BE2C (cell line): ENCODE data around the gene EHD3.

ENCODE experiments used
- DNase-seq: peaks from one replicate; pipeline ENCODE4 v3.0.0-alpha.2; 2020
- H3K27me3 ChIP-seq: fragments of 250-450 bp; sonication (Bioruptor Pico); 2 replicates; pipeline ENCODE4 v1.5.1; 2020; ENCODE audit warnings: mild to moderate bottlenecking
- H3K36me3 ChIP-seq: fragments of 250-450 bp; sonication (Bioruptor Pico); 2 replicates; pipeline ENCODE4 v1.5.1; 2020; ENCODE audit warnings: mild to moderate bottlenecking
- H3K4me1 ChIP-seq: fragments of 250-450 bp; sonication (Bioruptor Pico); 2 replicates; pipeline ENCODE4 v1.5.1; 2020
- H3K4me3 ChIP-seq: 2 replicates; pipeline ENCODE4 v1.5.1; 2011; ENCODE audit warnings: low read depth, low read length
- H3K9me3 ChIP-seq: fragments of 250-450 bp; sonication (Bioruptor Pico); 2 replicates; pipeline ENCODE4 v1.5.1; 2020
- TF ChIP-seq, protein P1 (sequence below): IDR thresholded peaks from 2 replicates; pipeline ENCODE4 v1.5.1; 2012; ENCODE audit warnings: mild to moderate bottlenecking, low read depth, low read length

EHD3 gene

DNA sequence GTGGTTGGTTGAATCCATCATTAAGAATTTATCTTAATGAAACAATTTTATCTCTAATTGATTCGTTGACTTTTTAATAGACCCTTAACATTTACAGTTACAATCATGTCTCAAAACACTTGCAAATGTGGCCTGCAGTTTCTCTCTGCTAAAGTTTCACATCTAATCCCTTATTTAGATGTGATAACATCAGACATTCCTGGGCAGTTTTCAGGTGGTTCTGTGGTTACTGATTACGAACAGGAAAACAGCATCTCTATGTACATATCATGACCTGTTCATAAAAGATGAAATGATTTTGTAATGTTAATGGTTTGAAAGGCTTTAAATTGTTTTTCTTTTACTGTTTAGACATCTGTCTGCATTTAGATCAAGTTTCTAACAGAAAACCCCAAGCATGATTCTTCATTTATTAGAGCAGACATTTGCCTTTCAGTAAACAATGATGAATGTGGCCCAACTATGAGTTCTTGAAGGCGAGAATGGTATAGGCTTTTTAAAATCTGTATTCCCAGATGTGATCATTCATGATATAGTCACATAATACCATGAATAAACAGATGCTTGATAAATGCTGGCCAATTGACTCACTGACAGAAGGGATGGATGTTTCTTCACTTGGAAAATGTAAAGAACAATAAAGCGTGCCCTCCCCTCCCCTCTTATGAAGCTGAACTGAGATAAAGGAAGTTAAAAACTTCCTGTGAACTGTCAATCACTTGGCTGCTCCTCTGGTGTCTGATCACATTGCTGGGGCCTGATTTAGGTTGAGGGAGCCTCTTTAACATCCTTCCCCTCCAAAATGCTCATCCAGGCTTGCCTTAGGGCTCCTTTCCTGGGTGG, 20.1 kb upstream of the EHD3 start:
- DNase-seq, result no peak
- H3K4me1 ChIP-seq, result no peaks in the 10 kb centered on the region
- no peaks in the 10 kb centered on the region; the same call in 1 of the 2 replicates for H3K27me3 ChIP-seq
- no peaks in the 10 kb centered on the region for H3K9me3 ChIP-seq
- H3K36me3 ChIP-seq, result no peaks in the 10 kb centered on the region
- no peak overlapping the region for H3K4me3 ChIP-seq
- TF ChIP-seq, protein P1, sequence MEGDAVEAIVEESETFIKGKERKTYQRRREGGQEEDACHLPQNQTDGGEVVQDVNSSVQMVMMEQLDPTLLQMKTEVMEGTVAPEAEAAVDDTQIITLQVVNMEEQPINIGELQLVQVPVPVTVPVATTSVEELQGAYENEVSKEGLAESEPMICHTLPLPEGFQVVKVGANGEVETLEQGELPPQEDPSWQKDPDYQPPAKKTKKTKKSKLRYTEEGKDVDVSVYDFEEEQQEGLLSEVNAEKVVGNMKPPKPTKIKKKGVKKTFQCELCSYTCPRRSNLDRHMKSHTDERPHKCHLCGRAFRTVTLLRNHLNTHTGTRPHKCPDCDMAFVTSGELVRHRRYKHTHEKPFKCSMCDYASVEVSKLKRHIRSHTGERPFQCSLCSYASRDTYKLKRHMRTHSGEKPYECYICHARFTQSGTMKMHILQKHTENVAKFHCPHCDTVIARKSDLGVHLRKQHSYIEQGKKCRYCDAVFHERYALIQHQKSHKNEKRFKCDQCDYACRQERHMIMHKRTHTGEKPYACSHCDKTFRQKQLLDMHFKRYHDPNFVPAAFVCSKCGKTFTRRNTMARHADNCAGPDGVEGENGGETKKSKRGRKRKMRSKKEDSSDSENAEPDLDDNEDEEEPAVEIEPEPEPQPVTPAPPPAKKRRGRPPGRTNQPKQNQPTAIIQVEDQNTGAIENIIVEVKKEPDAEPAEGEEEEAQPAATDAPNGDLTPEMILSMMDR, result no peak

DNA sequence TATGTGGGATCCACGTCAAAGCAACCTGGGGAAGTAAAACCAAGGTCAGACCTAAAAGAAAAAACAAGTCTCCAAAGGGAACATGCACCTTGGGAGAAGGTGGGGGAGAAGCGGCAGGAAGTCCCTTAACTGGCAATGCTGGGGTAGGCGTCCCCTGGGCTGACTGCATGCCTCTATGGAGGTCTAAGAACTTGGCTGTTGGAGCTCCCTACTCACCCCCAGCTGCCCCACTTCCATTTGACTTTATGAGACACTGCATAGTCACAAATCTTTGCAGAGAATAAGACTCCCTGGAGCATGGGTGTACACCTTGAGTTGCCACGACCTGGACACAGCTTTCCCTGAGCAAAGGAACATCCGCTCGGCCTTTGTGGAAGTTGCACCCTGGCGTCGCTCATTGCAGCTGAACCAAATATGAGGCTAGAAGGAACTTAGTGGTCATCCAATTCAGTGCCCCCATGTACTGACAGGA, 19.5 kb upstream of the EHD3 start:
- Histone ChIP-seq H3K36me3 (no peaks in the 10 kb centered on the region), H3K9me3 (no peaks in the 10 kb centered on the region), H3K4me1 (no peaks in the 10 kb centered on the region), H3K4me3 (no peak overlapping the region), H3K27me3 (peaks cover 6% of the 10 kb centered on the region)
- no peak for DNase-seq
- TF ChIP-seq, protein P1, result no peak

DNA sequence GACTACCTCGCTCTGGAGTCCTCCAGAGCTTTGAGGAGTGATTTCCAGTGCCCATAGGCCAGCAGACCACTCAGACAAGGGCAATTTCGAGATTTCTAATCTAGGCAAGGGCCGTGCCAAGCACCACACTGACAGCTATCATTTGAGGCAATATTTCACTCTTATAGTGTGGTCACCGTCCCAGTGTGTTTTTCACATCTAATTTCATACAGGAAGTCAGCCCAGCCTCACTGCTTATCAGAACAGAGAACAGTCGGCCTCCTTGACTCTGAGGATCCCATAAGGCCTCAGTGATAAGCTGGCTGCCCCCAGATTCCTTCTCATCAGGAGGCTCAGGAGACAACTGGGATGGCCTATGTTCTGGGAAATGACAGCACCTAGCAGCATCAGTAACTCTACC, 17.2 kb upstream of the EHD3 start:
- TF ChIP-seq, protein P1, result no peak
- Histone ChIP-seq H3K4me3 (no peak overlapping the region), H3K36me3 (no peaks in the 10 kb centered on the region), H3K27me3 (peaks cover 21% of the 10 kb centered on the region), H3K9me3 (no peaks in the 10 kb centered on the region), H3K4me1 (no peaks in the 10 kb centered on the region)
- DNase-seq, result no peak

DNA sequence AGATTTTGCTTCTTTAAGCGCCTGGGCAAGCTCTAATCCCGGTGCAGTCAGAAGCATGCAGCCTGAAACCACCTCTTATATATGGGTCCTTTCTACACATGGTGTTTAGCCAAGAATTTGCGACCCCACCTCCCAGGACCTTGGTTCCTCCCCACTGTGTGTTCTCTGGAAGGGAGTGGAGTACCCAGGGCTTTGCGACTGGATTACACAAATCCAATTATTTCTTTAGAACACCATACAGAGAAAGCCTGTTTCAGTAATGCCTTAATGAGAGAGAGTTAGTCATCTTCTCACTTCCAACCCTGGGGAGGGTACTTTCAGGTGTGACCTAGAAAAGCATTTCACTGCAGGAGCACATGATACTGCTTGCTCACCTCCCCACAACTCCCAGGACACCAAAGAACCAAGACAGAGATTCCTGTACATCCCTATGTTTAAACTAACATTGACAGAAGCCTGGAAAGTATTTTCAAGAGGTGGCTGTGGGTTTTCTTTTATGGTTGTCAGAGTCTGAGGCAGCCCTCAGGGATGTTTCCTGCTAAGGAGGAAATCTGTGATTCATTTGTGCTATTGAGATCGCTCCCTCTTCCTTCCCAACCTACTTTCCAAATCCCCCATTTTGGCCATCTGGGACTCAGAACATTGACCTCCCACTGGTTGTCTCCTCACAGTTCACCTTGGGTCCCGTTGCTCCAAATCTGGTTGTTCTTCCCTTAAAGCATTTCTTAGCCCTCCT, 16.3 kb upstream of the EHD3 start, which contains the start of gene CAPN14:
Gene CAPN14 (minus strand): TSS at position 51 of the 736 bp plus-strand sequence. CDS start 12,068 bp downstream, outside the sequence.
- no peaks in the 10 kb centered on the region for H3K9me3 ChIP-seq
- H3K36me3 ChIP-seq, result no peaks in the 10 kb centered on the region
- H3K4me3 ChIP-seq, result no peak within 1 kb of the TSS
- no peak for DNase-seq
- TF ChIP-seq, protein P1, result no peak
- peaks cover 30% of the 10 kb centered on the region for H3K27me3 ChIP-seq
- H3K4me1 ChIP-seq, result no peaks in the 10 kb centered on the region

DNA sequence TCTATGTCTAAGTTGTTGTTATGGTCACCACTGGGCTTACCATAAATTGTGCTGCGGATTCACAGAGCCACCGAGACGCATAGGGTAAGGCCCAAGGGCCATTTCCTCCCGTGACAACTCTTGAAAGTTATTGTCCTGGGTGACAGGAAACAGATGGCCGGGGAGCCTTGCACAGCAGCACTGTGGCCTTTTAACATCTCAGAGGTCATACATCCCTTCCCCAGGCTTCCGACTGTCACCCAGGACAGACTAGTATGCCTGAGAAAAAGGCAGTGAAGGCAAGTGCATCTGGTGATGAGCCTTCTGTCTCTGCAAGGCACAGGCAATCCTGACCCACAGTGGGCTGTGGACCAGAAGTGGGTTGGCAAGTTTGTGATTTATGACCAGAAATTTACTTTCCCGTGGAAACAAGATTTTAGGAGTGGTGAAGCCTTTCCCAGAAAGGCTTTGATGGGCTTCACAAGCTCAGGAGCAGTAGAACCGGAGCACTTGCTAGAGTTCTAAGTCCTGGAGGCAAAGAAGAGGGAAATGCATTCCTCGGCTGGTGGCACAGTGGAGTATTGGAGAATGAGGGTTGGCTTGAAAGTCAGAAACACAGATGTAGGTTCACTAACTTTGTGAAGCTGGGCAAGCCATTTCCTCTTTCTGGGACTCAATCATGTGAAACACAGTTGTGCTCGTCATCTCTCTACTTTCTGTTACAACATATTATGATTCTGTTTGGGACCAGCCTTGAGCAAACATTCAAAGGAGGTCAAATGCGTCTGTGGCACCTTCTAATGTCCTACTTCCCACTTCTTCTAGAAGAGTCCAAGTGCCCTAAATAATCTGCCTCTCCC, 14.6 kb upstream of the EHD3 start:
- Histone ChIP-seq H3K36me3 (no peaks in the 10 kb centered on the region), H3K9me3 (no peaks in the 10 kb centered on the region), H3K4me1 (no peaks in the 10 kb centered on the region)

More for the DNA sequence above, 14.6 kb upstream of the EHD3 start:
- TF ChIP-seq, protein P1, result no peak
- no peak for DNase-seq
- Histone ChIP-seq H3K27me3 (peaks cover 36% of the 10 kb centered on the region), H3K4me3 (no peak overlapping the region)
